ENCODE measurements around the gene AIMP2.

- TF ChIP-seq POLR2AphosphoS5 (IDR thresholded peaks at IDR 0.05) (no peak), CTCF (IDR thresholded peaks at IDR 0.05 in 8 of 11, conservative IDR thresholded peaks at IDR 0.05 in 3 of 11) (no peak), POLR2A (IDR thresholded peaks at IDR 0.05) (no peak)
Measured at GRCh38 chr7:6032167-6032566, 23.1 kb downstream of the AIMP2 start.
